SK-N-SH (cell line): Measurements from ENCODE around the gene LMTK2. TPM values are rescaled to one million over a fixed set of nuclear protein-coding genes. Genes with fewer than 3 reads are reported as not detected.

Experiments used
- CTCF ChIA-PET: fragments of 300-600, 350-600 bp; formaldehyde crosslinking; extraction: SDS; loops from one replicate; lab custom pipeline; 2021; lab: Yijun Ruan, JAX
- POLR2A ChIA-PET: fragments of 350-600 bp; sonication (Branson Sonifier 250); formaldehyde crosslinking; extraction: SDS; loops from one replicate; lab custom pipeline; 2020; ENCODE audit warnings: antibody characterized with exemption, inconsistent platforms; lab: Yijun Ruan, JAX
- DNase-seq: peaks from one replicate; pipeline ENCODE4 v3.0.0; 2012
- H2AFZ ChIP-seq: fragments of 200-600 bp; sonication (generic); 2 replicates; pipeline ENCODE4 v1.8.1; 2016; ENCODE audit warnings: antibody characterized with exemption, mild to moderate bottlenecking, low read depth
- H3F3A ChIP-seq: fragments of 200-600 bp; sonication (generic); replicated peaks from 2 replicates; pipeline ENCODE3; 2016; ENCODE audit warnings: antibody characterized with exemption, mild to moderate bottlenecking; ENCODE audit not compliant: insufficient read depth
- H3K27ac ChIP-seq, 2 experiments: fragments of 200-500 bp in 1 of 2; fragments of 200-600 bp in 1 of 2; sonication (Bioruptor generic) in 1 of 2; sonication (generic), shearing (Covaris generic) in 1 of 2; 2 replicates each; pipeline versions ENCODE4 v1.5.1 to v1.6.1; 2014 to 2016; ENCODE audit warnings: low read depth in 2 of 2, inconsistent platforms in 1 of 2, low read length in 1 of 2, mild to moderate bottlenecking in 1 of 2, mixed read lengths in 1 of 2
- H3K27me3 ChIP-seq: fragments of 200-600 bp; sonication (generic), shearing (Covaris generic); 2 replicates; pipeline ENCODE4 v1.6.1; 2016; ENCODE audit warnings: mixed run types; ENCODE audit not compliant: insufficient read depth
- H3K36me3 ChIP-seq, 2 experiments: fragments of 200-500 bp in 1 of 2; fragments of 200-600 bp in 1 of 2; sonication (Bioruptor generic) in 1 of 2; sonication (generic) in 1 of 2; replicated peaks in 1 of 2; 2 replicates each; pipeline versions ENCODE3 to v1.5.1; 2014 to 2016; ENCODE audit warnings: low read length in 1 of 2, mild to moderate bottlenecking in 1 of 2; ENCODE audit not compliant: insufficient read depth in 2 of 2, control insufficient read depth in 1 of 2
- H3K4me1 ChIP-seq, 2 experiments: fragments of 200-500 bp in 1 of 2; fragments of 200-600 bp in 1 of 2; sonication (Bioruptor generic) in 1 of 2; sonication (generic), shearing (Covaris generic) in 1 of 2; 2 replicates each; pipeline versions ENCODE4 v1.5.1 to v1.6.1; 2014 to 2016; ENCODE audit warnings: low read depth in 1 of 2, low read length in 1 of 2, mixed run types in 1 of 2; ENCODE audit not compliant: insufficient read depth in 2 of 2, control insufficient read depth in 1 of 2
- H3K4me2 ChIP-seq: fragments of 200-600 bp; sonication (generic), shearing (Covaris generic); 2 replicates; pipeline ENCODE4 v1.6.1; 2017; ENCODE audit warnings: mixed run types
- H3K4me3 ChIP-seq, 2 experiments: fragments of 200-500 bp in 1 of 2; fragments of 200-600 bp in 1 of 2; sonication (Bioruptor generic) in 1 of 2; sonication (generic), shearing (Covaris generic) in 1 of 2; 2 replicates each; pipeline versions ENCODE4 v1.5.1 to v1.8.1; 2014 to 2016; ENCODE audit warnings: low read depth in 2 of 2, inconsistent platforms in 1 of 2, low read length in 1 of 2, mild to moderate bottlenecking in 1 of 2, mixed read lengths in 1 of 2, moderate library complexity in 1 of 2
- H3K79me2 ChIP-seq: fragments of 200-600 bp; sonication (generic); 2 replicates; pipeline ENCODE4 v1.8.1; 2017; ENCODE audit warnings: mild to moderate bottlenecking; ENCODE audit not compliant: insufficient read depth
- H3K9ac ChIP-seq: fragments of 200-600 bp; sonication (generic); 2 replicates; pipeline ENCODE4 v1.6.1; 2017; ENCODE audit warnings: mixed run types
- H3K9me2 ChIP-seq: fragments of 200-600 bp; sonication (generic); 2 replicates; pipeline ENCODE4 v1.6.1; 2017; ENCODE audit warnings: mixed run types
- H3K9me3 ChIP-seq: fragments of 200-600 bp; sonication (generic); 2 replicates; pipeline ENCODE4 v1.6.1; 2017; ENCODE audit warnings: mixed run types, mild to moderate bottlenecking, moderate library complexity
- H4K20me1 ChIP-seq: fragments of 200-600 bp; sonication (generic); 2 replicates; pipeline ENCODE4 v1.6.1; 2017; ENCODE audit warnings: mild to moderate bottlenecking, mixed run types; ENCODE audit not compliant: insufficient read depth
- ELF1 ChIP-seq: IDR thresholded peaks from 2 replicates; pipeline ENCODE4 v1.4.0; 2012
- EZH2phosphoT487 ChIP-seq: fragments of 200-600 bp; sonication (generic); IDR thresholded peaks from 2 replicates; pipeline ENCODE4 v1.6.1; 2017; ENCODE audit warnings: low read depth, mixed run types, mild to moderate bottlenecking, antibody characterized with exemption, moderate library complexity, borderline replicate concordance
- FOSL2 ChIP-seq: IDR thresholded peaks from 2 replicates; pipeline ENCODE4 v1.4.0; 2012; ENCODE audit warnings: low read depth, mild to moderate bottlenecking, moderate library complexity, borderline replicate concordance
- FOXM1 ChIP-seq: IDR thresholded peaks from 2 replicates; pipeline ENCODE4 v1.4.0; 2012; ENCODE audit warnings: low read depth, mild to moderate bottlenecking
- GABPA ChIP-seq: IDR thresholded peaks from 2 replicates; pipeline ENCODE4 v1.4.0; 2012; ENCODE audit warnings: low read depth, mild to moderate bottlenecking
- GATA2 ChIP-seq: sonication (generic); formaldehyde crosslinking; IDR thresholded peaks from 2 replicates; pipeline ENCODE4 v1.5.0; 2020; ENCODE audit warnings: mild to moderate bottlenecking, missing genetic modification reagents
- IRF3 ChIP-seq: fragments of 150-350 bp; IDR thresholded peaks from 2 replicates; pipeline ENCODE4 v1.6.1; 2016; ENCODE audit warnings: mild to moderate bottlenecking, low read depth, low read length
- JUND ChIP-seq: IDR thresholded peaks from 2 replicates; pipeline ENCODE4 v1.4.0; 2012
- MXI1 ChIP-seq: IDR thresholded peaks from 2 replicates; pipeline ENCODE4 v1.6.1; 2012; ENCODE audit warnings: mild to moderate bottlenecking, low read depth, low read length, improper control_type of control experiment
- NFIC ChIP-seq: IDR thresholded peaks from 2 replicates; pipeline ENCODE4 v1.4.0; 2012; ENCODE audit warnings: borderline replicate concordance
- NRF1 ChIP-seq: IDR thresholded peaks from 2 replicates; pipeline ENCODE4 v1.6.1; 2012; ENCODE audit warnings: low read depth, mild to moderate bottlenecking, low read length
- POLR2AphosphoS5 ChIP-seq: IDR thresholded peaks from 2 replicates; pipeline ENCODE4 v1.6.1; 2012; ENCODE audit warnings: low read depth, low read length
- RCOR1 ChIP-seq: fragments of 150-350 bp; IDR thresholded peaks from 2 replicates; pipeline ENCODE4 v1.6.1; 2017; ENCODE audit warnings: antibody characterized with exemption, low read length
- SIN3A ChIP-seq: IDR thresholded peaks from 2 replicates; pipeline ENCODE4 v1.6.1; 2012; ENCODE audit warnings: low read depth, mild to moderate bottlenecking, low read length, moderate library complexity, borderline replicate concordance
- SMC3 ChIP-seq: IDR thresholded peaks from 2 replicates; pipeline ENCODE4 v1.6.1; 2012; ENCODE audit warnings: low read depth, low read length, improper control_type of control experiment
- TAF1 ChIP-seq: IDR thresholded peaks from 2 replicates; pipeline ENCODE4 v1.6.1; 2012; ENCODE audit warnings: low read depth, mild to moderate bottlenecking, low read length, moderate library complexity, borderline replicate concordance
- TCF12 ChIP-seq: IDR thresholded peaks from 2 replicates; pipeline ENCODE4 v1.4.0; 2012
- USF2 ChIP-seq: fragments of 150-350 bp; IDR thresholded peaks from 2 replicates; pipeline ENCODE4 v1.6.1; 2017; ENCODE audit warnings: antibody characterized with exemption, low read length, low read depth, borderline replicate concordance
- YY1 ChIP-seq: IDR thresholded peaks from 2 replicates; pipeline ENCODE4 v1.4.0; 2012; ENCODE audit warnings: low read depth, mild to moderate bottlenecking
- ZBTB33 ChIP-seq: IDR thresholded peaks from 2 replicates; pipeline ENCODE4 v1.4.0; 2012; ENCODE audit warnings: low read depth, borderline replicate concordance
- WGBS: methylation state at CpG from one replicate; pipeline ENCODE4 v1.1.6; 2017; ENCODE audit warnings: low lambda C conversion rate; 5-methylcytosine and 5-hydroxymethylcytosine counted together
- polyA plus RNA-seq, 3 experiments: library from polyadenylated mRNA; depleted of rRNA; stranded (reverse); fragments of >200 nt; gene quantifications; 2 replicates each; pipeline ENCODE4 v1.2.3, GENCODE V29; 2012

Gene LMTK2
- polyA plus RNA-seq, 1 of the 3 experiments (the other 2 are of a cell fraction), result 9.0 TPM

- TF ChIP-seq POLR2AphosphoS5, result no peak
- TF ChIP-seq FOXM1, result no peak
- TF ChIP-seq EZH2phosphoT487, result no peak
- TF ChIP-seq GABPA, result no peak
- TF ChIP-seq RCOR1, result no peak
- no peak for TF ChIP-seq NFIC
- no peak for TF ChIP-seq JUND
- TF ChIP-seq NRF1, result no peak
- no peak for TF ChIP-seq GATA2 (CRISPR knock-in tag)
- TF ChIP-seq SIN3A, result no peak
- TF ChIP-seq ELF1, result no peak
- no peak for TF ChIP-seq MXI1
- no peak for TF ChIP-seq ZBTB33
- TF ChIP-seq FOSL2, result no peak
- TF ChIP-seq TCF12, result no peak
- no peak for TF ChIP-seq IRF3
- no peak for TF ChIP-seq YY1
- TF ChIP-seq SMC3, result no peak
- no peak for TF ChIP-seq TAF1
- no peak for TF ChIP-seq USF2
- TF ChIP-seq, all 33 proteins: peak for 0
- Histone ChIP-seq H3K36me3 (no peaks in the 10 kb centered on the region), H3K4me2 (no peak overlapping the region), H3K9me2 (no peaks in the 10 kb centered on the region), H3K9ac (no peak overlapping the region), H4K20me1 (no peaks in the 10 kb centered on the region), H3F3A (peaks cover under 1% of the 10 kb centered on the region), H3K27me3 (peaks cover 27% of the 10 kb centered on the region; the same call in 1 of the 2 replicates), H3K9me3 (no peaks in the 10 kb centered on the region), H3K4me3 (no peak overlapping the region), H3K4me1 (no peaks in the 10 kb centered on the region), H3K27ac (no peak overlapping the region), H3K79me2 (no peaks in the 10 kb centered on the region), H2AFZ (no peak overlapping the region)
- 30% methylated on average over 4 of the region's 4 CpGs for WGBS
- no peak for DNase-seq
- ChIA-PET POLR2A (no interaction called here), CTCF (interaction anchor here (1.0 to 5.3 kb wide), 3 partner anchors 37 to 82 kb away, joined by 3 to 34 read pairs (median 3); no protein-coding TSS in a partner anchor)
Measured at GRCh38 chr7:98085674-98086073, 21.0 kb upstream of the LMTK2 start.
